ENCODE data around the gene PTPRA. TPM values are rescaled to one million over a fixed set of nuclear protein-coding genes. Genes with fewer than 3 reads are reported as not detected.

The PTPRA gene
- total and polyA plus RNA-seq, 2 donors (not counting 3 experiments of a cell fraction or from before 2014, with no cell fraction given), result 43.2 to 53.4 TPM

DNA sequence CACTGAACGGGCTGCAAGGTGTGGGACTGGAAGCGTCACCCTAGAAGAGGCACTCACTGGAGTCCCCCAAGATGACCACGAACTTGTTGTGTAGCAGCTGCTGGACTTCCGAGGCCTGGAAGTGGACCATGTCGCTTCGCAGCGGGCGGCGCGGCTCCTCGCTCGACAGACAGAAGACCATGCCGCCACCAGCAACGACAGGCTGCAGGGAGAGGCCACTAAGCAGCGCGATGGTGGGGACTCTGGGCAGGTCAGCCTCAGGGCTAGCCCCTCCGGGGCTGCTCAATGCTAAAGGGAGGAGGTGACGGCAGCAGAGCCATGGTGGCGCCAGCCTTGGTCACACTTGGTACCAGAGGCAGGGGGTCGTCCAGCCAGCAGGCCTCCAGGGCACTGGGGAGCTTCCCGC lies 33.5 kb upstream of the PTPRA start:
- Histone ChIP-seq H3K9ac (replicated peaks; ENCODE audit: extremely low read depth, insufficient read depth, low read length) (no peak overlapping the region), H3K27ac (ENCODE audit: insufficient read depth, low read depth, low read length) (no peak overlapping the region), H3K9me1 (replicated peaks; ENCODE audit: control insufficient read depth, extremely low read depth, insufficient read depth, low read length) (no peaks in the 10 kb centered on the region), H4K20me1 (replicated peaks; ENCODE audit: control insufficient read depth, extremely low read depth, insufficient read depth, low read length) (no peaks in the 10 kb centered on the region), H3K4me3 (replicated peaks in 1 of 3; ENCODE audit: insufficient read depth in 1 of 3, low read depth in 1 of 3, low read length in 3 of 3) (peak overlapping the region in 1 of 3 experiments; percentile 92), H2AFZ (ENCODE audit: low read depth, low read length) (peak overlapping the region; percentile 97), H3K4me1 (ENCODE audit: control insufficient read depth, extremely low read depth, insufficient read depth, low read length) (peaks cover 4% of the 10 kb centered on the region), H3K4me2 (ENCODE audit: insufficient read depth, low read length) (no peak overlapping the region), H3K9me3 (replicated peaks; ENCODE audit: control insufficient read depth, insufficient read depth, low read length) (no peaks in the 10 kb centered on the region), H3K79me2 (ENCODE audit: control insufficient read depth, insufficient read depth, low read length) (peaks cover 3% of the 10 kb centered on the region), H3K36me3 (ENCODE audit: control insufficient read depth in 2 of 2, extremely low read depth in 1 of 2, insufficient read depth in 2 of 2, low read length in 2 of 2) (peaks cover 0 to 2% of the 10 kb centered on the region in 2 experiments), H3K27me3 (ENCODE audit: control insufficient read depth in 2 of 2, insufficient read depth in 2 of 2, low read length in 2 of 2) (no peaks in the 10 kb centered on the region)
- BruUV-seq (replicated peaks), result no TSS peak
- POLR2A ChIA-PET, result no interaction called here
- TF ChIP-seq EZH2 (IDR thresholded peaks at IDR 0.05; ENCODE audit: borderline replicate concordance, low read depth, low read length, severe bottlenecking) (no peak), POLR2A (IDR thresholded peaks at IDR 0.05; ENCODE audit: low read depth, low read length) (no peak), FOS (IDR thresholded peaks at IDR 0.05; ENCODE audit: borderline replicate concordance, insufficient read depth, low read length) (no peak), POLR2AphosphoS5 (IDR thresholded peaks at IDR 0.05; ENCODE audit: insufficient read depth, low read depth, low read length) (no peak), GATA2 (IDR thresholded peaks at IDR 0.05; ENCODE audit: insufficient read depth, insufficient read length, low read depth, low read length) (no peak), MYC (IDR thresholded peaks at IDR 0.05; ENCODE audit: low read depth, low read length) (no peak), JUN (IDR thresholded peaks at IDR 0.05; ENCODE audit: borderline replicate concordance, insufficient read depth, insufficient read length, low read depth) (no peak)
- TF ChIP-seq, protein P1, sequence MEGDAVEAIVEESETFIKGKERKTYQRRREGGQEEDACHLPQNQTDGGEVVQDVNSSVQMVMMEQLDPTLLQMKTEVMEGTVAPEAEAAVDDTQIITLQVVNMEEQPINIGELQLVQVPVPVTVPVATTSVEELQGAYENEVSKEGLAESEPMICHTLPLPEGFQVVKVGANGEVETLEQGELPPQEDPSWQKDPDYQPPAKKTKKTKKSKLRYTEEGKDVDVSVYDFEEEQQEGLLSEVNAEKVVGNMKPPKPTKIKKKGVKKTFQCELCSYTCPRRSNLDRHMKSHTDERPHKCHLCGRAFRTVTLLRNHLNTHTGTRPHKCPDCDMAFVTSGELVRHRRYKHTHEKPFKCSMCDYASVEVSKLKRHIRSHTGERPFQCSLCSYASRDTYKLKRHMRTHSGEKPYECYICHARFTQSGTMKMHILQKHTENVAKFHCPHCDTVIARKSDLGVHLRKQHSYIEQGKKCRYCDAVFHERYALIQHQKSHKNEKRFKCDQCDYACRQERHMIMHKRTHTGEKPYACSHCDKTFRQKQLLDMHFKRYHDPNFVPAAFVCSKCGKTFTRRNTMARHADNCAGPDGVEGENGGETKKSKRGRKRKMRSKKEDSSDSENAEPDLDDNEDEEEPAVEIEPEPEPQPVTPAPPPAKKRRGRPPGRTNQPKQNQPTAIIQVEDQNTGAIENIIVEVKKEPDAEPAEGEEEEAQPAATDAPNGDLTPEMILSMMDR (IDR thresholded peaks at IDR 0.05; ENCODE audit: extremely low read depth in 1 of 2, insufficient read depth in 1 of 2, low read depth in 1 of 2, low read length in 2 of 2), result no peak
- TF ChIP-seq, protein P2, sequence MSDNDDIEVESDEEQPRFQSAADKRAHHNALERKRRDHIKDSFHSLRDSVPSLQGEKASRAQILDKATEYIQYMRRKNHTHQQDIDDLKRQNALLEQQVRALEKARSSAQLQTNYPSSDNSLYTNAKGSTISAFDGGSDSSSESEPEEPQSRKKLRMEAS (IDR thresholded peaks at IDR 0.05; ENCODE audit: insufficient read depth, insufficient read length), result no peak
- FAIRE-seq (no peak), DNase-seq (ENCODE audit: low read depth, low spot score) (no peak)
- intact Hi-C loops (cut with micrococcal nuclease), result loop anchor here (2.0 kb wide), 1 partner anchor 33 kb away; the partner anchor contains the start of gene PTPRA
- dilution Hi-C loops (cut with MboI; ENCODE audit: extremely low pct_ligation_motif_present, low sequenced_read_pairs), result no loop called here
- CTCF ChIA-PET, result interaction anchor here (1.0 to 2.4 kb wide), 3 partner anchors 12 to 87 kb away, joined by 3 to 15 read pairs (median 5); partner anchors contain the start of gene TMEM239

All from endothelial cell of umbilical vein (primary cell).